GM21390 (cell line): ENCODE results near the gene CST3.
"Not testable (repeated sequence)": the region's sequence is repeated elsewhere in the genome, so short reads cannot be mapped to it uniquely, and the experiment has no call there.

Experiments used
- ATAC-seq: cut with Tn5 transposase; IDR thresholded peaks from one replicate; pipeline ENCODE4 v1.9.1; 2021; ENCODE audit not compliant: unreplicated experiment

The CST3 gene

GRCh38 chr20:23644164-23644563, 6.4 kb upstream of the CST3 start:
- no peak for ATAC-seq

GRCh38 chr20:23643659-23644058, 5.9 kb upstream of the CST3 start:
- ATAC-seq = no peak

- ATAC-seq = no peak
Measured at GRCh38 chr20:23641936-23642751, 4.4 kb upstream of the CST3 start.

GRCh38 chr20:23640671-23641667, 3.2 kb upstream of the CST3 start:
- ATAC-seq = no peak

- no peak for ATAC-seq
Measured at GRCh38 chr20:23640018-23640601, 2.4 kb upstream of the CST3 start.

GRCh38 chr20:23639490-23639958, 1.8 kb upstream of the CST3 start:
- ATAC-seq = no peak

GRCh38 chr20:23638309-23638708, 554 bp upstream of the CST3 start:
- ATAC-seq = no peak

GRCh38 chr20:23636908-23637281, 860 bp downstream of the CST3 start:
- ATAC-seq = no peak

GRCh38 chr20:23636182-23636907, 1.4 kb downstream of the CST3 start:
- ATAC-seq = no peak

- not testable (repeated sequence) for ATAC-seq
Measured at GRCh38 chr20:23635768-23636090, 2.0 kb downstream of the CST3 start.

GRCh38 chr20:23634985-23635767, 2.6 kb downstream of the CST3 start:
- no peak for ATAC-seq

GRCh38 chr20:23634044-23634801, 3.5 kb downstream of the CST3 start:
- no peak for ATAC-seq

GRCh38 chr20:23632711-23633573, 4.8 kb downstream of the CST3 start:
- no peak for ATAC-seq

- ATAC-seq = no peak
Measured at GRCh38 chr20:23631981-23632710, 5.6 kb downstream of the CST3 start.

GRCh38 chr20:23631226-23631822, 6.4 kb downstream of the CST3 start:
- ATAC-seq = no peak

- no peak for ATAC-seq
Measured at GRCh38 chr20:23630392-23630849, 7.3 kb downstream of the CST3 start.
